22Rv1 (cell line): Measurements from ENCODE around the gene RYK.

Source experiments
- H3K27ac ChIP-seq: fragments of 450-650 bp; 2 replicates; pipeline ENCODE4 v1.5.1; 2017
- ZFX ChIP-seq: fragments of 450-650 bp; IDR thresholded peaks from 2 replicates; pipeline ENCODE4 v1.6.1; 2017; ENCODE audit warnings: antibody characterized with exemption, borderline replicate concordance
- TF ChIP-seq, protein P1 (sequence below): fragments of 450-650 bp; IDR thresholded peaks from 2 replicates; pipeline ENCODE4 v1.5.1; 2017; ENCODE audit warnings: mild to moderate bottlenecking

The RYK gene

DNA sequence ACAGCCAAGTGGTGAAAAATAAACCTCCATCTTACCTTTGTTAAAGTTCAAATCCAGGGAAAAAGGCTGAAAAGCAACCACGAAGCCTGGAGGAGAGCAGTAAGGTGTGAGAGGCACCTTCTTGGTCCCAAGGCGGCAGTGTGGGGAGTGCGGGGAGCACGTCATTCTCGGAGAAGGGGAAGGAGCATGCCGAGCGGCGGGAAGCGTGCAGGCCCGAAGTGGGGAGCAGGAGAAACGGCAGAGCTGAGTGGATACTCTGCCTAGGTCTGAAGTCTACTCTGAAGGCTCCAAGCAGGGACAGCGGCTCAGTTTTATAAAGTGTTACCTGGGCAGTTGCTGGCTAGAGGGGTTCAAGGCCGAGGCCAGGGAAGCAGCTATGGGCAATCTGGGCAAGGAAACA lies 96.9 kb downstream of the RYK start:
- H3K27ac ChIP-seq, result no peak overlapping the region
- TF ChIP-seq, protein P1, sequence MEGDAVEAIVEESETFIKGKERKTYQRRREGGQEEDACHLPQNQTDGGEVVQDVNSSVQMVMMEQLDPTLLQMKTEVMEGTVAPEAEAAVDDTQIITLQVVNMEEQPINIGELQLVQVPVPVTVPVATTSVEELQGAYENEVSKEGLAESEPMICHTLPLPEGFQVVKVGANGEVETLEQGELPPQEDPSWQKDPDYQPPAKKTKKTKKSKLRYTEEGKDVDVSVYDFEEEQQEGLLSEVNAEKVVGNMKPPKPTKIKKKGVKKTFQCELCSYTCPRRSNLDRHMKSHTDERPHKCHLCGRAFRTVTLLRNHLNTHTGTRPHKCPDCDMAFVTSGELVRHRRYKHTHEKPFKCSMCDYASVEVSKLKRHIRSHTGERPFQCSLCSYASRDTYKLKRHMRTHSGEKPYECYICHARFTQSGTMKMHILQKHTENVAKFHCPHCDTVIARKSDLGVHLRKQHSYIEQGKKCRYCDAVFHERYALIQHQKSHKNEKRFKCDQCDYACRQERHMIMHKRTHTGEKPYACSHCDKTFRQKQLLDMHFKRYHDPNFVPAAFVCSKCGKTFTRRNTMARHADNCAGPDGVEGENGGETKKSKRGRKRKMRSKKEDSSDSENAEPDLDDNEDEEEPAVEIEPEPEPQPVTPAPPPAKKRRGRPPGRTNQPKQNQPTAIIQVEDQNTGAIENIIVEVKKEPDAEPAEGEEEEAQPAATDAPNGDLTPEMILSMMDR, result no peak
- no peak for TF ChIP-seq ZFX

DNA sequence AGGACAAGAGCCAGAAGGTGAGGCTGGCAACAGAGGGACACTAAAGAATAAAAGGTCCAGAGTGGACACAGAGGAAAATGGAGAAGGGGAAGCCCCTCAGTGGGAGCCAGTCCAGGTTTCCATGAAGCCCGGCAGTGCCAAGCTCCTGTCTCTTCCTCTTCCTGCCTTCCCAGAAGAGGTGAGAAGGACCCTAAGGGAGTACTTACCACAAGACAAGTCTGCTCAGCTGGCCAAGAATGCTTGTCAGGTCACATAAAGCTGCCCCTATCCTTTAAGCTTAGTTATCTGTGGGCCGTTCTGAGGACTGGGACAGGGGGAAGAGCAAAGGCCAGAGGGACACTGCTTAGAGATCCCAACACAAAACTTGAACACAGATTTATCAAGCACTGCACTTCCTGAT lies 100.2 kb downstream of the RYK start:
- H3K27ac ChIP-seq, result no peak overlapping the region
- TF ChIP-seq, protein P1, result no peak
- TF ChIP-seq ZFX, result no peak

DNA sequence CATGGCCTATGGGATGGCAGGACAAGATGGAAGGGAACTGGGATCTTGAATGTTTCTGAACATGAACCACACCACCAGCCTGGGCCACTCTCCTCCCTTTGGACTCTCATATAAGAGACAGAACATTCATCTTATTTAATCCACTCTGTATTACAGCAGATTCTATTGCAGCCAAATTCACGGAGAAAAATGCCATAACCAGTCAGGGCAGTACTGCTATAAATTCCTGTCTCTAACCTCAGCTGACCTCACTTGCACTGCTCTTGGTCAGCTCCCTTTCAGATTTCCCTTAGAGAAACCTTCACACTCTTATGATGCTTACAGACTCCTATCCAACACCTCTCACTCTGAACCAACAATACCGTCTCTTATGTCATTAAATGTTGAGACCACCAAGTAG lies 101.4 kb downstream of the RYK start:
- no peak for TF ChIP-seq ZFX
- TF ChIP-seq, protein P1, result no peak
- H3K27ac ChIP-seq, result no peak overlapping the region

DNA sequence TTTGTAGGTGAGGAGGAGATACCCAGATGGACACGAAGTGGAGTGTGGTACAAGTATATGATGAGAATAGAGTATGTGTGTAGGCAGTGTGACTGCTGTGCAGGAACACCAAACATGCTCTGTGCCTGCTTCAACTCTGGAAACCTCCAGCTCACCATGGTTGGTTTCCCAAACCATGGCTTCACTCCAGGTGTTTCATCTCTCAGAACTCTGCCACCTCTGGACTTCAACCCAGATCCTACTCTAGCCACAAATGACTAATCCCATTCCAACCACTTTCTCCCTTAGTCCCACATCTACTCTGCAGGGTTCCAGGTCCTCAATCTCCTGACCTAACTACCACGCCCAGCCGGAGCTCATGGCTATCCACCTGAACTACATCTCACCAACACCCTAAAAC lies 102.1 kb downstream of the RYK start:
- no peak overlapping the region for H3K27ac ChIP-seq
- TF ChIP-seq, protein P1, result no peak
- no peak for TF ChIP-seq ZFX

DNA sequence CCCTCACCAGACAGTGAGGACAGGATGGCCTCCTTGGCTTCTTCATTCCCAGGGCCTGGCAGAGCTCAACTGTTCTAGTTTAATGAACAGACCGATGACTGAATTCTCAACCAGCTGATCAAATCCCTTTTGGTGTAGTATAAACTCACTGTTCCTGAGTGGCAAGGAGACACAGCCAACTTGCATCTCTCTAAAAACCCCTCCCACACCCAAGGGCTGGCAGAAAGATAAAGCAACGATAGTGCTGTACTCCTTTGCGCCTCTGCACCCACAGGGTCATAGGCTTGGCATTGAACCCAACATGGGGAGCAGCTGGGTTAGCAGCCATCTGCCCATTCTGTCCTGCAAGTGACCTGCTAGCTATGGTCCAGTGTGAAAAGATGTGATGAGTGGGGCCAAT lies 103.2 kb downstream of the RYK start:
- no peak overlapping the region for H3K27ac ChIP-seq
- no peak for TF ChIP-seq ZFX
- TF ChIP-seq, protein P1, result no peak

DNA sequence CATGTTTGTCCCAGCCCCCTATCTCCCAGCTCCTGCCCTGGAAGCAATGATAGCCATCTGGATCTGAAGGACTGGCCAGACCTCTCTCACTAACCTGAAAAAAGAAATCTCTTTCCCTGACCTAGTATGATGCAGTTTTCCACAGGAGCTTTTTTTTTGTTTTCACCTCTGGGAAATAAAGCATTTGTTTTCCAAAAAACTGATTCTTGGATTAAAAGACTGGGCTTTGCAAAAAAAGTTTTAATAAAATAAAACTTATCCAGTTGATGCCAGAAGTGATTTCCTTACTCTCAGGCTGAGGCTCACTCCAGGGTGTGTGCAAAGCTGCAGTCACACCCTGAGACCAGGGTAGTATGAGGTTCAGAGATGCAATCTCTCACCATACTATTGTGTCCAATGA lies 104.0 kb downstream of the RYK start:
- no peak overlapping the region for H3K27ac ChIP-seq
- TF ChIP-seq, protein P1, result no peak
- no peak for TF ChIP-seq ZFX

DNA sequence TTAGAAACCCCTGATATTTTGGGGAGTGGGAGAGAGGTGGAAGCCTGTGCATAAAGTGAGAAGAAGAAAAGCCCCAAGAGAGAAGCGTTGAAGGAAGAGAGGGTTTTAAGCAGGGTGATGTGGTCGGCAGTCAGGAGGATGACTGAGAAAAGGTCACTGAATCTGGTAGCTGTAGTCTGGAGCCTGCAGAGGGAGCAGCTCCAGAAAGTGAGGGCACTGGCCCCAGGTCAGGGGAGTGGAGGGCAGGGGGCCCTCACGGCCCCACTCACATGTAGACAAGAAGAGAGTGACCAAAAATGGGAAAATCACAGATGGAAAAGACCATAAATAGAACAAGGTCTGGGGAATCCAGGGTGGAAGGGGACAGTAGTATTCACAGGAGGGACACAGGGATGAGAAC lies 105.5 kb downstream of the RYK start:
- TF ChIP-seq, protein P1, result no peak
- no peak overlapping the region for H3K27ac ChIP-seq
